Activated CD4-positive, alpha-beta T cell treated with anti-CD3 and anti-CD28 coated beads, Interleukin-2, amount 10 ng/mL, durations not matched to agents 7 days and 5 days (primary cell): ENCODE results near the gene HCLS1. TPM values are rescaled to one million over a fixed set of nuclear protein-coding genes. Genes with fewer than 3 reads are reported as not detected.

Source experiments
- CTCF ChIA-PET: fragments of 350-600 bp; sonication (Branson Sonifier 250); formaldehyde crosslinking; loops from one replicate; lab custom pipeline; 2021; ENCODE audit warnings: antibody characterized with exemption; lab: Charles Lee
- POLR2A ChIA-PET: fragments of 350-600 bp; sonication (Branson Sonifier 250); formaldehyde crosslinking; loops from one replicate; lab custom pipeline; 2021; ENCODE audit warnings: antibody characterized with exemption; lab: Charles Lee
- DNase-seq: peaks from one replicate; pipeline ENCODE4 v3.0.0-alpha.2; 2020
- H3K27ac Mint-ChIP-seq: one replicate; pipeline ENCODE4 v1.8.0; 2021; ENCODE audit warnings: mild to moderate bottlenecking, moderate library complexity, mixed read lengths
- H3K27me3 Mint-ChIP-seq: one replicate; pipeline ENCODE4 v1.8.0; 2021; ENCODE audit warnings: mixed read lengths
- H3K36me3 Mint-ChIP-seq: one replicate; pipeline ENCODE4 v1.8.0; 2021; ENCODE audit warnings: low read depth, mixed read lengths
- H3K4me1 Mint-ChIP-seq: one replicate; pipeline ENCODE4 v1.8.0; 2021; ENCODE audit warnings: mixed read lengths
- H3K4me3 Mint-ChIP-seq: one replicate; pipeline ENCODE4 v1.8.0; 2021; ENCODE audit warnings: mild to moderate bottlenecking, moderate library complexity, mixed read lengths
- H3K9me3 Mint-ChIP-seq: one replicate; pipeline ENCODE4 v1.8.0; 2021; ENCODE audit warnings: mixed read lengths
- total RNA-seq, 2 experiments: library from RNA; stranded (reverse); gene quantifications; one replicate each; pipeline ENCODE4 v1.2.3, GENCODE V29; 2021

Gene HCLS1
- total RNA-seq, 2 experiments from 2014 or later, result 339 to 350 TPM

DNA sequence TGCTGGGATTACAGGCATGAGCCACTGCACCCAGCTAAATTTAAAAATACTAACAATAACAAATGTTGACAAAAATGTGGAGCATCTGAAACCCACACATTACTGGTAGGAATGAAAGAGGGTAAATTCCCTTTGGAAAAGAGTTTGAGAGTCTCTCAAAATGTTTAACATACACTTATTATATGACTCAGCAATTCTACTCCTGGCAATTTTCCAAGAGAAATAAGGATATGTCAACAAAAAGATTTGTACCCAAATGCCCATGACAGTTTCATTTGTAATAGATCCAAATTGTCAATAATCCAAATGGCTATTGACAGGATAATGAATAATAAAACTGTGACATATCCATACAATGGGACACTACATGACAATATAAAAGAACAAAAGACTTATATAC lies 9.0 kb downstream of the HCLS1 start:
- H3K36me3 Mint-ChIP-seq, result peaks cover 75% of the 10 kb centered on the region
- peaks cover 51% of the 10 kb centered on the region for H3K4me1 Mint-ChIP-seq
- ChIA-PET CTCF (interaction anchor here (0.6 to 1.6 kb wide), 3 partner anchors 8 to 765 kb away, joined by 3 read pairs; no protein-coding TSS in a partner anchor), POLR2A (no interaction called here)
- DNase-seq, result no peak
- peaks cover 3% of the 10 kb centered on the region for H3K9me3 Mint-ChIP-seq
- no peak overlapping the region for H3K27ac Mint-ChIP-seq
- no peaks in the 10 kb centered on the region for H3K27me3 Mint-ChIP-seq
- no peak overlapping the region for H3K4me3 Mint-ChIP-seq

DNA sequence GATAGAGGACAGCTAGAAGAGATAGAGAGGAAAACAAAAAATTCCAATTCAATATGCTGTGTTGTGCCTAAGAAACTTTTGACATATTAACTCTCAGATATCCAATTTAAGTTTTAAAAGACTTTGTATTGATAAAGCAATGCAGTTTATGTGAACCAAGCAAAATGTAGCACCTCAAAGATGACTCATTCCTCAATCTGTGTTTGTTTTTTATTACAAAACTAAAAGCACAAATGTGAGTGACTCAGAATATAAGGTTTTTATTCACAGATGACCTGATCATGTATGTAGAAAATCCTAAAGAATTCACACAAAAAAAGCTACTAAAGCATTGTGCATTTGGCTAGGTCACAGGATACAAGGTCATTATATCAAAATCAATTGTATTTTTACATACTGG lies 11.1 kb downstream of the HCLS1 start:
- peaks cover 3% of the 10 kb centered on the region for H3K9me3 Mint-ChIP-seq
- H3K27me3 Mint-ChIP-seq, result no peaks in the 10 kb centered on the region
- H3K4me1 Mint-ChIP-seq, result peaks cover 37% of the 10 kb centered on the region
- peaks cover 65% of the 10 kb centered on the region for H3K36me3 Mint-ChIP-seq
- DNase-seq, result no peak
- H3K27ac Mint-ChIP-seq, result no peak overlapping the region
- CTCF ChIA-PET, result no interaction called here
- H3K4me3 Mint-ChIP-seq, result no peak overlapping the region
- POLR2A ChIA-PET, result no interaction called here

DNA sequence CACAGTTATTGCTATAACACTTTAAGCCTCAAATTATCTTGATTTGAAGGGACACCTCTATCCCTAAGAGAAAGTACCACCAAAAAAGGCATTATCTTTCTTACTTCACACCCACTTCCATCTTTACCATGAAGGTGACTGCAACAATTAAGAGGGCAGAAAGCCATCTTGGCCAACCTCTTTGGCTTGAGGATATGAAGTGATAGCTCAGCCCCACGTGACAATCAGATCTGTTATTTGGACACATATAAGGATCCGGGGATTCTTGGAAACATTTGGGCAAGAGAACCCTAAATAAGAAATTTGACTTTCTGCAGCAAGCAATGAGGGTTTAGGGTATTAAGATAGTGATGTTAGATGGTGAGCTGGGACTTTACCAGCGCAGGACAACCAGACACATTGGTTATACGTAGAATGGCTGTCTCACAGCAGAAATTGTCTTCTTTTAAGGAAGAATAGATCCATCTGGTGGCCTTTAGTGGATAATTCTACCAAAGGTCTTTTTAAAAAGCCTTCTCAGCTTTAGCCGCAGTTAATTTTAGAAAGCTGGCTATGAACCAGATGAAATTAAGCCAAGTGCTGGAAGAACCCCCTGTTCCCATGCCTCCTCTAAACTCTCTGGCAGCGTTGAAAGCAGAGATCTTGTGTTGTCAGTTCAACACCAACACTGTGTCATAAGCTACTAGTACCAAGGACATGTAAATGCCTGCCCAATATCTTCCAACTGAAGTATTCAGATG lies 12.3 kb downstream of the HCLS1 start:
- Mint-ChIP-seq H3K27me3 (no peaks in the 10 kb centered on the region), H3K4me3 (no peak overlapping the region), H3K27ac (no peak overlapping the region), H3K36me3 (peaks cover 65% of the 10 kb centered on the region), H3K4me1 (peaks cover 26% of the 10 kb centered on the region), H3K9me3 (peaks cover 3% of the 10 kb centered on the region)
- no peak for DNase-seq
- POLR2A ChIA-PET, result no interaction called here
- CTCF ChIA-PET, result no interaction called here

DNA sequence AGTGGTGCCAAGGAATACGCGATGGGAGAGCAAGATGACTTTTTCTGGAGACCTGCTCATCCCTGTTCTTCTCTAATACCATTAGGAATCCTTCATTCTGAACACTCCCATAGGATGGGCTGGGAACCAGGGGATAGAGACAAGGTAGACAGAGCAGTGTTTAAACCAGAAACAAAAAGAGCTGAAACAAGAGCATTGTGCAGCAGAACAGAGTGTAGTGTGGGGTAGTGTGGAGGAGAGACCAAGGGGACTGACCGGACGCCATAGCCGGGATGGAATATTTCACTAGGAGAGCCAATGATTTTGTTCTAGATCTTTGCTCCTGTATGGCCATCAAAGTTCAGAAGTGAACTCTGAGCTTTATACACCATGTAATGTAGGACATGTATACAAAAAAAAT lies 15.6 kb downstream of the HCLS1 start:
- peaks cover 59% of the 10 kb centered on the region for H3K36me3 Mint-ChIP-seq
- ChIA-PET CTCF (no interaction called here), POLR2A (no interaction called here)
- H3K4me3 Mint-ChIP-seq, result no peak overlapping the region
- no peak overlapping the region for H3K27ac Mint-ChIP-seq
- H3K27me3 Mint-ChIP-seq, result no peaks in the 10 kb centered on the region
- no peaks in the 10 kb centered on the region for H3K9me3 Mint-ChIP-seq
- no peak for DNase-seq
- H3K4me1 Mint-ChIP-seq, result peaks cover 8% of the 10 kb centered on the region

DNA sequence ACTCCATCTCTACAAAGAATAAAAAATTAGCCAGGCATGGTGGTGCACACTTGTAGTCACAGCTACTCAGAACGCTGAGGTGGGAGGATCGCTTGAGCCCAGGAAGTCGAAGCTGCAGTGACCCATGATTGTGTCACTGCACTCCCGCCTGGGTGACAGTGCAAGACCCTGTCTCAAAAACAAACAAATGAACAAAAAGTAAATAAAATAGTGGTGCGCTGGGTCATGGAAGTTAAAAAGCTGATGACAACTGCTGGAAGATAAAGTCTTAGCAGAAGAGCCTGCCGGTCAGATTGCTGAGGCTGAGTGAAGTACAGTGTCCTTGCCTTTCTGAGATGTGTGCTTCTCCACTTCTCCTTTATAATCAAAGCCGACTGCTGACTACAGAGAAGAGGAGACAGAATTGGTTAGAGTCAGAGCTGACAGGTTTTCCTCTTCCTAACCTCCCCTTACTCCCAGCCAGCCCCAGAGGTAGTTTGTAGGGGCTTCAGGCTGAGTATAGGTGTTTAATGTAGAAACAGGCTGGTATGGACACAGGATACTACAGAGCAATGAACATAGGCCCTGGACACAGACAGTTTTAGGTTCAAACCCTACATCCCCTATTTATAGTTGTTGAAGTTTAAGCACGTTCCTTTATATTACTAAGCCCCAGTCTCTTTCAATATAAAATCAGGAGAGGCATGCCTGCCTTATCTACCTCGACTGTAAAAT lies 17.9 kb downstream of the HCLS1 start:
- H3K4me3 Mint-ChIP-seq, result no peak overlapping the region
- ChIA-PET CTCF (interaction anchor here (1.3 kb wide), 1 partner anchor 23 kb away, joined by 3 read pairs; no protein-coding TSS in a partner anchor), POLR2A (no interaction called here)
- no peak overlapping the region for H3K27ac Mint-ChIP-seq
- no peak for DNase-seq
- H3K9me3 Mint-ChIP-seq, result no peaks in the 10 kb centered on the region
- no peaks in the 10 kb centered on the region for H3K27me3 Mint-ChIP-seq
- peaks cover 70% of the 10 kb centered on the region for H3K36me3 Mint-ChIP-seq
- peaks cover 7% of the 10 kb centered on the region for H3K4me1 Mint-ChIP-seq

DNA sequence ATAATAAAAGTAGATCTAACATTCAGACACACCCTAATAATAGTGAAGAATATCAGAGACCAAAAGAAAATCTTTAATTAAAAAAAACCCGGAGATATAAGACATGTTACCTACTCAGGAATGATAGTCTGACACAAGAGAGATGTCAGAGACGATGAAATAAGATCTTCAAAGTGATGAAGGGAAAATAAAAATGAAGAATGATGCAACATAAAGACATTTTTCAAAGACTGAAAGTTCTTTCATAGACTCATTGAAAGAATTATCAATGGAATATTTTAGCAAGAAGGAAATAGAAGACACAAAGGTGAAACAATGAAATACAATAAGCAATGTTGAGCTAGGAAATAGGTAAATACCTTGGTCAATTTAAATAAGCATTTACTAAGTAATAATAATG lies 19.6 kb downstream of the HCLS1 start:
- ChIA-PET CTCF (no interaction called here), POLR2A (no interaction called here)
- H3K9me3 Mint-ChIP-seq, result no peaks in the 10 kb centered on the region
- H3K4me1 Mint-ChIP-seq, result peaks cover 7% of the 10 kb centered on the region
- no peak overlapping the region for H3K27ac Mint-ChIP-seq
- H3K4me3 Mint-ChIP-seq, result no peak overlapping the region
- H3K27me3 Mint-ChIP-seq, result no peaks in the 10 kb centered on the region
- peaks cover 77% of the 10 kb centered on the region for H3K36me3 Mint-ChIP-seq
- no peak for DNase-seq

DNA sequence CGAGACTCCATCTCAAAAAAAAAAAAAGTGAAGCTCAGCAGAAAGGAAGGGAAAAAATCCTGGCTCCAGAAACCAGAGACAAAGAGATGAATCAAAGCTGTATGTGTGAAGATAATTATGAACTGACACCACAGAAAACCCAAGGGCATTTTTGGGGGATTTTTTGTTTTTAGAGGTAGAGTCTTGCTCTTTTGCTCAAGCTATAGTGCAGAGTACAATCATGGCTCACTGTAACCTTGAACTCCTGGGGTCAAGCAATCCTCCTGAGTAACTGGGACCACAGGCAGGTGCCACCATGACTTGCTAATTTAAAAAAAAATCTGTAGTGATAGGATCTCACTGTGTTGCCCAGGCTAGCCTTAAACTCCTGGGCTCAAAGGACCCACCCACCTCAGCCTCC lies 22.8 kb downstream of the HCLS1 start:
- Mint-ChIP-seq H3K27ac (peak overlapping the region; percentile 57), H3K4me3 (no peak overlapping the region), H3K9me3 (no peaks in the 10 kb centered on the region), H3K36me3 (peaks cover 82% of the 10 kb centered on the region), H3K4me1 (peaks cover 7% of the 10 kb centered on the region), H3K27me3 (no peaks in the 10 kb centered on the region)
- CTCF ChIA-PET, result interaction anchor here (0.6 kb wide), 2 partner anchors 91 to 277 kb away, joined by 3 to 4 read pairs; no protein-coding TSS in a partner anchor
- POLR2A ChIA-PET, result interaction anchor here (0.6 kb wide), 1 partner anchor 670 kb away, joined by 4 read pairs; no protein-coding TSS in a partner anchor
- DNase-seq, result no peak

DNA sequence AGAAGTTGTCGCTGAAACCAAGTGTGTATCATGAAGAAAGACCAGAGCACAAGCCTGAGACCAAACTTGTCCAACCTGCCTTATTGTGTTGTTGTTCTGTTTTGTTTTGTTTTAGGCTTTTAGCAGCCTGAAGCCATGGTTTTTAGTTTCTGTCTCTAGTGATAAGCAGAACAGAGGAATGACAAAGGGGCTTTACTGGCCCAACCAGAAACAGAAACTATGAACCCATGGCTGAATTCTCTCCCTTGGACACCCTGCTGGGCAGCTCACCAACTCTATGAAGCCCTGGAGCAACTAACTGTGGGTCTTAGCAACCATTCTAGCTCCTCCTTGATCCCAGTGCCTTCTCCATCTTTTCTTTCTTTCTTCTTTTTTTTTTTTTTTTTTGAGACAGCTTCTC lies 30.3 kb downstream of the HCLS1 start:
- peaks cover 64% of the 10 kb centered on the region for H3K36me3 Mint-ChIP-seq
- H3K9me3 Mint-ChIP-seq, result no peaks in the 10 kb centered on the region
- H3K27me3 Mint-ChIP-seq, result no peaks in the 10 kb centered on the region
- H3K4me1 Mint-ChIP-seq, result no peaks in the 10 kb centered on the region
- no peak overlapping the region for H3K4me3 Mint-ChIP-seq
- ChIA-PET CTCF (interaction anchor here (0.9 kb wide), 1 partner anchor 140 kb away, joined by 5 read pairs; no protein-coding TSS in a partner anchor), POLR2A (no interaction called here)
- no peak overlapping the region for H3K27ac Mint-ChIP-seq
- no peak for DNase-seq

DNA sequence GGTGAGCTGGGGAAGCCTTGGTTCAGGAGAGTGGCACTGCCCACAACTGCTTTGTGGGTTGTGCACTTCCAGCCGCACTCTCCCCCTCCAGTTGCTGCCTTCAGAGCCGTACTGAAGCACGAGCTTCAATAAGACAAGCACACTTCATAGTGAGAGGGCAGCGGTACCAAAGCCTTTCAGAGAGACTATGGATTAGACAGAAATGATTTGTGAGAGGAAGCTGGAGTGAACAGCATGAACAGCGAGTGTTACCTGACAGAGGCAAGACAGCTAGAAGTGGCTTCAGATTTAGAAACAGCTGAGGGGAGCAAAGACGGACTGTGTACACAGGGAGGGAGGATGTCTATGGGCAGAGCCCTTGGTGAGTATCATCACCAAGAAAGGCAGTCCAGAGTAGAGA lies 31.1 kb downstream of the HCLS1 start:
- H3K4me3 Mint-ChIP-seq, result no peak overlapping the region

DNA sequence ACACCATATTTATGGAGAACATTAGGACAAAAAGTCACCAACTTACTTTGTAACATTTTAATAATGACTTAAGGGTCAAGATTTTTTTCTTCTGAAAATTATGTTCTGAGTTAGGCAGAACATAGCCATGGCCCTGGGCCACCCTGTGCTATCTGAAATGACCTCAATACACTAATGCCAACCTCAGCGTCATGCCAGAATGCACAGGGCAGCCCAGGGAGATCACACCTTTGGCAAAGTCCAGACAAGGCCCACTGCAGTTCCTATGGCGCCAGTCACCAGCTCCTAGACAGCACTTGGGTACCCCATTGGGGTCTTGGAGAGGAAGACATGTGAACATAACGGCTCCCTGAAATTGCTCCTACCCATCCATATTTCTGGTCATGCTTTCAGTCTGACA lies 33.1 kb downstream of the HCLS1 start:
- DNase-seq, result no peak
- no peaks in the 10 kb centered on the region for H3K9me3 Mint-ChIP-seq
- H3K4me1 Mint-ChIP-seq, result no peaks in the 10 kb centered on the region
- H3K27ac Mint-ChIP-seq, result no peak overlapping the region
- no peaks in the 10 kb centered on the region for H3K27me3 Mint-ChIP-seq
- CTCF ChIA-PET, result no interaction called here
- peaks cover 38% of the 10 kb centered on the region for H3K36me3 Mint-ChIP-seq
- POLR2A ChIA-PET, result no interaction called here
- no peak overlapping the region for H3K4me3 Mint-ChIP-seq

More for the DNA sequence above, 31.1 kb downstream of the HCLS1 start:
- no peaks in the 10 kb centered on the region for H3K4me1 Mint-ChIP-seq
- H3K9me3 Mint-ChIP-seq, result no peaks in the 10 kb centered on the region
- ChIA-PET CTCF (interaction anchor here (0.6 kb wide), 1 partner anchor 101 kb away, joined by 3 read pairs; no protein-coding TSS in a partner anchor), POLR2A (no interaction called here)
- DNase-seq, result no peak
- peaks cover 57% of the 10 kb centered on the region for H3K36me3 Mint-ChIP-seq
- H3K27me3 Mint-ChIP-seq, result no peaks in the 10 kb centered on the region
- peak overlapping the region; percentile 5 for H3K27ac Mint-ChIP-seq

DNA sequence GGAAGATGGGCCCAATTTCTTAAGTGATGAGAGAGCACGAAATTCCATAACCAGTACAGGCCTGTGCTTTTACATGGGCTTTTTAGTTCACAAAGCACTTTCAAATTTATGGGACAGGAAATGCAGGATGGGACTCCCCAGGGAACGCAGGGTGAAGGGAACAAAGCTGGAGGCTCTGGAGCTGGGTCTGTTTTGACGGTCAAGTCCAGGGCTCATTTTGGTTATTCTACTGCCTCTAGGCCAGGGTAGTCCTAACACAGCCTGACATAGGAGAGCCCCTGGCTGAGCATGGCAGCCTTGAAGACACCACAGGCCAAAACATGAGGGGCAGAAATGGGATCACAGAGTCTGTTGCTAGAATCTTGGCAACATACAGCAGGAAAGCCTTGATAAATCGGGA lies 33.5 kb downstream of the HCLS1 start:
- H3K27ac Mint-ChIP-seq, result no peak overlapping the region
- ChIA-PET POLR2A (no interaction called here), CTCF (no interaction called here)
- no peak for DNase-seq
- no peaks in the 10 kb centered on the region for H3K27me3 Mint-ChIP-seq
- no peaks in the 10 kb centered on the region for H3K4me1 Mint-ChIP-seq
- H3K36me3 Mint-ChIP-seq, result peaks cover 34% of the 10 kb centered on the region
- H3K9me3 Mint-ChIP-seq, result no peaks in the 10 kb centered on the region
- H3K4me3 Mint-ChIP-seq, result no peak overlapping the region

DNA sequence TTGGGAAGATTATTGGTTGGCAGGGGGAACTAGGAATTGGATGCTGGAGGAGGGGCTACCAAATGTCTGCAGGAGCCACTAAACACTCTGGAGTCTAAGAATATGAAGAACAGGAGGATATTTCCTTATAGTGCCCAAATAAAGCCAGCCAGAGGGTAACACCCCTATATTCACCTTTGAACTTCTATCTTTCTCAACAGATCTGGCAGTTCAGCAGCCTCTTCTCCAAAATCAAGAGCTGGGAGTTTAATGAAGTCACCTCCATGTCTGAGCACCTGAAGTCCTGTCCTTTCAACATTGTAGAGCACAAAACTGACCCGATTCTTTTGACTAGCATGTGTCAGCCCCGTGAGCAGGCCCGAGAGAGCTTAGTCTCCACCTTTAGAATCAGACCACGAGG lies 34.2 kb downstream of the HCLS1 start:
- H3K27ac Mint-ChIP-seq, result no peak overlapping the region
- H3K27me3 Mint-ChIP-seq, result peaks cover 2% of the 10 kb centered on the region
- no peaks in the 10 kb centered on the region for H3K4me1 Mint-ChIP-seq
- ChIA-PET POLR2A (no interaction called here), CTCF (no interaction called here)
- H3K4me3 Mint-ChIP-seq, result no peak overlapping the region
- no peak for DNase-seq
- peaks cover 27% of the 10 kb centered on the region for H3K36me3 Mint-ChIP-seq
- no peaks in the 10 kb centered on the region for H3K9me3 Mint-ChIP-seq
